GM12878 (cell line): Measurements from ENCODE around the gene CREB5. TPM values are rescaled to one million over a fixed set of nuclear protein-coding genes. Genes with fewer than 3 reads are reported as not detected.

ENCODE experiments used
- ATAC-seq: fragments of 200-7000 bp; cut with Tn5 transposase; 3 replicates; pipeline ENCODE4 v1.9.1; 2020; ENCODE audit warnings: mild to moderate bottlenecking, moderate library complexity
- BruUV-seq: library from RNA; stranded (reverse); fragments of 400-500 nt; replicated peaks from 2 replicates; lab custom pipeline; 2021; lab: Mats Ljungman, UMichigan
- CTCF ChIA-PET: fragments of 300-600 bp; sonication (Branson Sonifier 250); formaldehyde crosslinking; extraction: SDS; loops from one replicate; lab custom pipeline; 2021; ENCODE audit warnings: inconsistent platforms; lab: Yijun Ruan, JAX
- POLR2A ChIA-PET: fragments of 350-600 bp; formaldehyde crosslinking; extraction: SDS; loops from one replicate; lab custom pipeline; 2021; ENCODE audit warnings: inconsistent platforms; lab: Charles Lee
- RAD21 ChIA-PET: fragments of 300-600 bp; sonication (Branson Sonifier 250); formaldehyde crosslinking; loops from one replicate; lab custom pipeline; 2023; ENCODE audit warnings: antibody characterized with exemption; ENCODE audit not compliant: unreplicated experiment; lab: Charles Lee
- SMC1A ChIA-PET: fragments of 300-600 bp; sonication (Branson Sonifier 250); formaldehyde crosslinking; loops from one replicate; lab custom pipeline; 2023; ENCODE audit not compliant: unreplicated experiment, uncharacterized antibody; lab: Charles Lee
- DNase-seq: peaks from one replicate; pipeline ENCODE4 v3.0.0-alpha.2; 2011; ENCODE audit warnings: low read depth, low spot score
- FAIRE-seq: peaks from 3 replicates; lab custom pipeline; 2011; peaks lifted over from hg19 to GRCh38; lab: Jason Lieb, UNC
- H2AFZ ChIP-seq: 2 replicates; pipeline ENCODE4 v1.6.0; 2011; ENCODE audit warnings: low read depth, low read length, control low read depth; ENCODE audit not compliant: control insufficient read depth
- H3K27ac ChIP-seq: 2 replicates; pipeline ENCODE4 v1.5.1; 2011; ENCODE audit warnings: control low read depth; ENCODE audit not compliant: control insufficient read depth, insufficient read depth
- H3K27me3 ChIP-seq, 2 experiments: replicated peaks in 1 of 2; 2 replicates each; pipeline versions ENCODE4 v1.6.0 to v1.6.1; 2011; ENCODE audit warnings: low read length in 1 of 2; ENCODE audit not compliant: control insufficient read depth in 2 of 2, insufficient read depth in 2 of 2
- H3K36me3 ChIP-seq, 2 experiments: 2 replicates each; pipeline ENCODE4 v1.5.1; 2011; ENCODE audit warnings: low read length in 1 of 2; ENCODE audit not compliant: control insufficient read depth in 2 of 2, insufficient read depth in 2 of 2
- H3K4me1 ChIP-seq: 2 replicates; pipeline ENCODE4 v1.6.1; 2011; ENCODE audit warnings: mild to moderate bottlenecking, low read length, moderate library complexity, mixed read lengths; ENCODE audit not compliant: control insufficient read depth, insufficient read depth
- H3K4me2 ChIP-seq: 2 replicates; pipeline ENCODE4 v1.6.0; 2011; ENCODE audit warnings: control low read depth; ENCODE audit not compliant: control insufficient read depth, insufficient read depth
- H3K4me3 ChIP-seq: fragments of 200-600 bp; sonication (generic); 2 replicates; pipeline ENCODE4 v1.5.1; 2016
- H3K79me2 ChIP-seq: 2 replicates; pipeline ENCODE4 v1.6.0; 2011; ENCODE audit warnings: low read length; ENCODE audit not compliant: control insufficient read depth, insufficient read depth
- H3K9ac ChIP-seq: 2 replicates; pipeline ENCODE4 v1.8.0; 2011; ENCODE audit warnings: low read length, control low read depth, mixed read lengths; ENCODE audit not compliant: control insufficient read depth, insufficient read depth
- H3K9me3 ChIP-seq: replicated peaks from 3 replicates; pipeline ENCODE4 v1.5.1; 2011; ENCODE audit warnings: mild to moderate bottlenecking, low read length; ENCODE audit not compliant: control insufficient read depth, insufficient read depth
- H4K20me1 ChIP-seq: 2 replicates; pipeline ENCODE4 v1.6.0; 2011; ENCODE audit not compliant: control insufficient read depth, insufficient read depth
- EP300 ChIP-seq, 2 experiments: fragments of 150-350 bp in 1 of 2; IDR thresholded peaks; 2 replicates each; pipeline ENCODE4 v1.6.1; 2011 to 2012; ENCODE audit warnings: low read depth in 2 of 2, low read length in 2 of 2, borderline replicate concordance in 1 of 2, improper control_type of control experiment in 1 of 2, inconsistent platforms in 1 of 2; ENCODE audit not compliant: control insufficient read depth in 1 of 2
- FOXM1 ChIP-seq: IDR thresholded peaks from 2 replicates; pipeline ENCODE4 v1.6.1; 2012; ENCODE audit warnings: low read depth, mild to moderate bottlenecking, inconsistent platforms, low read length, moderate library complexity
- IRF3 ChIP-seq: fragments of 450-650 bp; IDR thresholded peaks from 2 replicates; pipeline ENCODE4 v1.6.1; 2014; ENCODE audit warnings: mild to moderate bottlenecking
- JUNB ChIP-seq: IDR thresholded peaks from 2 replicates; pipeline ENCODE4 v1.6.1; 2016; ENCODE audit warnings: antibody characterized with exemption, mild to moderate bottlenecking
- KAT2A ChIP-seq: conservative IDR thresholded peaks from 2 replicates; pipeline ENCODE4 v1.6.1; 2011; ENCODE audit warnings: low read depth, low read length; ENCODE audit not compliant: control insufficient read depth
- LARP7 ChIP-seq: fragments of 450-650 bp; IDR thresholded peaks from 2 replicates; pipeline ENCODE4 v1.6.1; 2017; ENCODE audit warnings: mild to moderate bottlenecking
- NBN ChIP-seq: fragments of 450-650 bp; IDR thresholded peaks from 2 replicates; pipeline ENCODE4 v1.6.1; 2016
- PAX8 ChIP-seq: fragments of 450-650 bp; IDR thresholded peaks from 2 replicates; pipeline ENCODE4 v1.6.1; 2017; ENCODE audit warnings: mild to moderate bottlenecking, moderate library complexity
- STAT1 ChIP-seq: fragments of 450-650 bp; conservative IDR thresholded peaks from 2 replicates; pipeline ENCODE4 v1.6.1; 2014; ENCODE audit warnings: antibody characterized with exemption, mild to moderate bottlenecking
- ZBED1 ChIP-seq: IDR thresholded peaks from 2 replicates; pipeline ENCODE4 v1.6.1; 2016; ENCODE audit warnings: borderline replicate concordance
- ZZZ3 ChIP-seq: IDR thresholded peaks from 2 replicates; pipeline ENCODE4 v1.6.1; 2011; ENCODE audit warnings: low read depth; ENCODE audit not compliant: control insufficient read depth, insufficient read length
- WGBS: methylation state at CpG from one replicate; pipeline ENCODE4 v1.1.6; 2016; ENCODE audit warnings: low lambda C conversion rate; ENCODE audit not compliant: insufficient replicate concordance, insufficient coverage; ENCODE audit errors: missing lambda C conversion rate; 5-methylcytosine and 5-hydroxymethylcytosine counted together
- in situ Hi-C: fragments of 300-500 bp; cut with MboI; formaldehyde crosslinking; loops from 9 replicates; pipeline ENCODE4 v1.14.3; 2018; ENCODE audit warnings: mixed read lengths
- intact Hi-C: fragments of 100-400 bp; cut with micrococcal nuclease; formaldehyde crosslinking; loops from one replicate; pipeline ENCODE4 v1.14.2; 2022; ENCODE audit not compliant: unreplicated experiment
- polyA plus RNA-seq, 11 experiments: library from polyadenylated mRNA; depleted of rRNA in 4 of 11; unstranded in 6 of 11; stranded (reverse) in 5 of 11; fragments of >200 nt; fragmentation: Nextera tagmentation in 4 of 11; fragmentation: Illumina TruSeq in 1 of 11; extraction: Ambion mirVana in 4 of 11; extraction: Trizol in 1 of 11; gene quantifications; 1 replicate in 1 of 11; 2 replicates in 10 of 11; pipeline versions ENCODE4 v1.2.1 to v1.2.3, GENCODE V29; 2011 to 2016; ENCODE audit warnings: inconsistent platforms in 2 of 11, missing spikeins in 2 of 11, low read depth in 1 of 11
- total RNA-seq, 4 experiments: library from RNA; depleted of rRNA in 3 of 4; stranded (reverse); fragments of >200 nt in 3 of 4; fragmentation: Illumina TruSeq in 1 of 4; extraction: Trizol in 1 of 4; gene quantifications; 2 replicates each; pipeline versions ENCODE4 v1.2.1 to v1.2.3, GENCODE V29; 2013 to 2021
- TF ChIP-seq, protein P1 (sequence below): fragments of 450-650 bp; IDR thresholded peaks from 2 replicates; pipeline ENCODE4 v1.6.1; 2017; ENCODE audit warnings: low read depth, mild to moderate bottlenecking, moderate library complexity

CREB5 gene
- total and polyA plus RNA-seq, 10 of the 15 experiments (the other 5 are each of a cell fraction or from before 2014, with no cell fraction given) = 12.9 to 74.1 (median 53.0) TPM

DNA sequence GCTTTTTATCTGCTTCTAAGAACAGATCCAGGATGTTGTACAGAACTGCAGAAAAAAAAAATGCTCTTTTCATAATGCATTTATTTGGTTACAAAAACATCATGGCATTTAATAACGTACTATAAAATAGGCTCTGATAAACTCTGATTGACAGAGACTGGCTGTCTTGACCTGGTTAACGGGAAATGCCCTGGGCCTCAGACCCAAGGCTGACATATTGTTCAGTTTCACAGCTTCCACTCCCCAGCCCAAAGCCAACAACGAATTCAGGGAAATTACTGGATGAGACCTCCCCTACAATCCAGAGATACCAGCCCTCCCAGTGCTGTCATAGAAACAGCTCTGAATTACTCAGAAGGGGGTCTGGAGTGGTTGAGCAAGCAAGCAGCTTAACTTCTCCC is 260.1 kb downstream of the CREB5 start (continued):
- TF ChIP-seq, protein P1, sequence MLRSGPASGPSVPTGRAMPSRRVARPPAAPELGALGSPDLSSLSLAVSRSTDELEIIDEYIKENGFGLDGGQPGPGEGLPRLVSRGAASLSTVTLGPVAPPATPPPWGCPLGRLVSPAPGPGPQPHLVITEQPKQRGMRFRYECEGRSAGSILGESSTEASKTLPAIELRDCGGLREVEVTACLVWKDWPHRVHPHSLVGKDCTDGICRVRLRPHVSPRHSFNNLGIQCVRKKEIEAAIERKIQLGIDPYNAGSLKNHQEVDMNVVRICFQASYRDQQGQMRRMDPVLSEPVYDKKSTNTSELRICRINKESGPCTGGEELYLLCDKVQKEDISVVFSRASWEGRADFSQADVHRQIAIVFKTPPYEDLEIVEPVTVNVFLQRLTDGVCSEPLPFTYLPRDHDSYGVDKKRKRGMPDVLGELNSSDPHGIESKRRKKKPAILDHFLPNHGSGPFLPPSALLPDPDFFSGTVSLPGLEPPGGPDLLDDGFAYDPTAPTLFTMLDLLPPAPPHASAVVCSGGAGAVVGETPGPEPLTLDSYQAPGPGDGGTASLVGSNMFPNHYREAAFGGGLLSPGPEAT = no peak
- TF ChIP-seq IRF3 (no peak), ZBED1 (no peak), LARP7 (no peak), FOXM1 (no peak), PAX8 (no peak), STAT1 (no peak), KAT2A (no peak)

DNA sequence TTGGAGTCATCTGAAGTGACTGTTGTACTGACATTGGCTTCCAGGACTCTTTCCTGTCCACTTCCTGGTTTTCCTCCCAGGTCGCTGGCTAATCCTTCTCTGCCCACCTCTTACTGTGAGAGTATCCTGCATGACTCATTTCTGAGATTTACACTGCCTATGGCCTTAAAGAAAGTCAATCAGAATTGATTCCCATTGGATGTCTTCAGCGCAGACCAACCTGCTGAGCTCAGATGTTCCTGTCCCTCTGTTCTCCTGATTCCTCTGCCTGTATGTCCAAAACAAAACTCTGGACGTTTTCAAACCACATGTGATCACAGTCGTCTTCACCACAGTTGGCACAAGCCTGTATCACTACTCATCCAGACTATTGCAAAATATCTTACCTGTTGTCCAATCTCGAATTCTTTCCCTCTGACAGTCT is 262.1 kb downstream of the CREB5 start:
- Histone ChIP-seq H3K27me3 (no peaks in the 10 kb centered on the region), H3K27ac (no peak overlapping the region)
- TF ChIP-seq ZZZ3 (no peak), NBN (no peak), JUNB (no peak), EP300 (IDR thresholded peaks at IDR 0.05; ENCODE audit: borderline replicate concordance in 1 of 2, control insufficient read depth in 1 of 2, low read depth in 2 of 2, low read length in 2 of 2) (no peak)
- TF ChIP-seq, all 136 proteins: peak for 0
- Histone ChIP-seq H3K4me3 (no peak overlapping the region), H3K9me3 (no peaks in the 10 kb centered on the region), H4K20me1 (no peaks in the 10 kb centered on the region), H3K36me3 (peaks cover 0 to 1% of the 10 kb centered on the region in 2 experiments; a peak in 1 of 4 replicates), H3K79me2 (no peaks in the 10 kb centered on the region), H2AFZ (no peak overlapping the region), H3K4me1 (no peaks in the 10 kb centered on the region), H3K9ac (no peak overlapping the region), H3K4me2 (no peak overlapping the region)
- ChIA-PET POLR2A (no interaction called here), SMC1A (interaction anchor here (1.4 kb wide), 1 partner anchor 8 kb away, joined by 4 read pairs; no protein-coding TSS in a partner anchor), RAD21 (no interaction called here), CTCF (no interaction called here)
- in situ Hi-C loops (no loop called here), intact Hi-C loops (no loop called here)
- WGBS = 49% methylated on average over 5 of the region's 5 CpGs
- no peak for ATAC-seq
- DNase-seq = no peak
- FAIRE-seq = no peak
- no TSS peak for BruUV-seq
